Neuron (in vitro differentiated cells): ENCODE measurements around the gene NT5E.

Source experiments
- H2AFZ ChIP-seq: one replicate; pipeline ENCODE4 v1.6.1; 2013; ENCODE audit warnings: low read depth, mild to moderate bottlenecking, inconsistent platforms, low read length, moderate library complexity
- H3K27me3 ChIP-seq: one replicate; pipeline ENCODE4 v1.6.1; 2013; ENCODE audit warnings: low read length; ENCODE audit not compliant: insufficient read depth
- H3K36me3 ChIP-seq: one replicate; pipeline ENCODE4 v1.6.1; 2013; ENCODE audit warnings: low read length; ENCODE audit not compliant: insufficient read depth
- H3K4me1 ChIP-seq: one replicate; pipeline ENCODE4 v1.6.1; 2013; ENCODE audit warnings: low read length; ENCODE audit not compliant: insufficient read depth
- H3K4me3 ChIP-seq: 2 replicates; pipeline ENCODE4 v1.5.1; 2013; ENCODE audit warnings: mild to moderate bottlenecking, low read length, moderate library complexity
- H3K9me3 ChIP-seq: one replicate; pipeline ENCODE4 v1.6.1; 2013; ENCODE audit warnings: low read length

Gene NT5E

GRCh38 chr6:85412911-85413430 is 36.9 kb upstream of the NT5E start:
- H3K4me1 ChIP-seq = no peaks in the 10 kb centered on the region
- no peaks in the 10 kb centered on the region for H3K9me3 ChIP-seq
- H3K27me3 ChIP-seq = no peaks in the 10 kb centered on the region
- H2AFZ ChIP-seq = no peak overlapping the region
- no peak overlapping the region for H3K4me3 ChIP-seq
- no peaks in the 10 kb centered on the region for H3K36me3 ChIP-seq

GRCh38 chr6:85416049-85416448 is 33.8 kb upstream of the NT5E start:
- Histone ChIP-seq H3K27me3 (no peaks in the 10 kb centered on the region), H3K4me1 (no peaks in the 10 kb centered on the region), H3K4me3 (no peak overlapping the region), H2AFZ (no peak overlapping the region), H3K36me3 (no peaks in the 10 kb centered on the region), H3K9me3 (no peaks in the 10 kb centered on the region)

GRCh38 chr6:85416766-85417165 is 33.1 kb upstream of the NT5E start:
- Histone ChIP-seq H3K9me3 (no peaks in the 10 kb centered on the region), H3K36me3 (no peaks in the 10 kb centered on the region), H3K27me3 (no peaks in the 10 kb centered on the region), H2AFZ (no peak overlapping the region), H3K4me3 (no peak overlapping the region), H3K4me1 (no peaks in the 10 kb centered on the region)

- Histone ChIP-seq H3K4me3 (no peak overlapping the region), H2AFZ (no peak overlapping the region), H3K27me3 (no peaks in the 10 kb centered on the region), H3K4me1 (no peaks in the 10 kb centered on the region), H3K36me3 (no peaks in the 10 kb centered on the region), H3K9me3 (no peaks in the 10 kb centered on the region)
These were observed 32.5 kb upstream of the NT5E start for GRCh38 chr6:85417336-85417735.

GRCh38 chr6:85418059-85418458 is 31.8 kb upstream of the NT5E start:
- no peak overlapping the region for H3K4me3 ChIP-seq
- no peaks in the 10 kb centered on the region for H3K36me3 ChIP-seq
- H3K4me1 ChIP-seq = no peaks in the 10 kb centered on the region
- no peaks in the 10 kb centered on the region for H3K27me3 ChIP-seq
- no peak overlapping the region for H2AFZ ChIP-seq
- no peaks in the 10 kb centered on the region for H3K9me3 ChIP-seq

GRCh38 chr6:85419046-85419759 is 30.7 kb upstream of the NT5E start:
- no peak overlapping the region for H3K4me3 ChIP-seq
- no peak overlapping the region for H2AFZ ChIP-seq
- H3K9me3 ChIP-seq = no peaks in the 10 kb centered on the region
- no peaks in the 10 kb centered on the region for H3K4me1 ChIP-seq
- no peaks in the 10 kb centered on the region for H3K36me3 ChIP-seq
- H3K27me3 ChIP-seq = no peaks in the 10 kb centered on the region

DNA sequence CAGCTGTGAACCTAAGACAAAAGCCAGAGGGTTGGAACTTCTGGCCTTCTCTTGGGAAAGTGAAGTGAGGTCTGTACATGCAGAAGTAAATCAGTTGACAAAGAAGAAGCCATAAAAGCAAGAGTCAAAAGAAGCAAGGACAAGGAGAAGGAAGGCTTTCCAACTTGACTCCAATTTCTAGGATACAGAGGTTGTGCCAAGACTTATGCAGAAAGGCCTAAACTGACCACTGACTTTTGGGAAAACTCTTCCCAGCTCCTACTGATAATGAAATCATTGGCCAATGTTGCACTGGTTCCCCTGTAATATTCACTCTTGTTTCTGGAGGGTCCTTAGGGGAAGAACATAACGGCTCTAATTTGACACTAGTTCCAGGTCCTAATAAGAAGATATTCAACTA is 29.3 kb upstream of the NT5E start:
- no peaks in the 10 kb centered on the region for H3K36me3 ChIP-seq

GRCh38 chr6:85421181-85421580 is 28.7 kb upstream of the NT5E start:
- no peak overlapping the region for H3K4me3 ChIP-seq
- H3K27me3 ChIP-seq = no peaks in the 10 kb centered on the region
- no peak overlapping the region for H2AFZ ChIP-seq
- no peaks in the 10 kb centered on the region for H3K4me1 ChIP-seq
- H3K9me3 ChIP-seq = no peaks in the 10 kb centered on the region
- H3K36me3 ChIP-seq = no peaks in the 10 kb centered on the region

More for the DNA sequence above, 29.3 kb upstream of the NT5E start:
- no peak overlapping the region for H3K4me3 ChIP-seq
- no peaks in the 10 kb centered on the region for H3K9me3 ChIP-seq
- H3K27me3 ChIP-seq = no peaks in the 10 kb centered on the region
- no peak overlapping the region for H2AFZ ChIP-seq
- no peaks in the 10 kb centered on the region for H3K4me1 ChIP-seq

- no peaks in the 10 kb centered on the region for H3K4me1 ChIP-seq
- H2AFZ ChIP-seq = no peak overlapping the region
- no peak overlapping the region for H3K4me3 ChIP-seq
- no peaks in the 10 kb centered on the region for H3K27me3 ChIP-seq
- H3K36me3 ChIP-seq = no peaks in the 10 kb centered on the region
- H3K9me3 ChIP-seq = no peaks in the 10 kb centered on the region
These were observed 27.9 kb upstream of the NT5E start for GRCh38 chr6:85421972-85422371.

DNA sequence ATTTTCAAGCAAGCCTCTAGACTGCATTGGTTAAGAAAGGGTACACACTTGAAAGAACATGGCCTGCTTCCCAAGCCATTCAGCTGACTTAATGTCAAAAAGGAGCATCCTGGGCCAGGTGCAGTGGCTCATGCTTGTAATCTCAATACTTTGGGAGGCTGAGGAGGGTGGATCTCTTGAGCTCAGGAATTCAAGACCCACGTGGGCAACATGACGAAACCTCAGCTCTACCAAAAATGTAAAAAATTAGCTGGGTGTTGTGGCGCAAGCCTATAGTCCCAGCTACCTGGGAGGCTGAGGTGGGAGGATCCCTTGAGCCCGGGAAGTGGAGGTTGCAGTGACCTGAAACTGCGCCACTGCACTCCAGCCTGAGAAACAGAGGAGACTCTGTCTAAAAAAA is 26.9 kb upstream of the NT5E start:
- Histone ChIP-seq H3K9me3 (no peaks in the 10 kb centered on the region), H3K4me3 (no peak overlapping the region), H3K36me3 (no peaks in the 10 kb centered on the region), H3K4me1 (no peaks in the 10 kb centered on the region), H2AFZ (no peak overlapping the region), H3K27me3 (no peaks in the 10 kb centered on the region)

DNA sequence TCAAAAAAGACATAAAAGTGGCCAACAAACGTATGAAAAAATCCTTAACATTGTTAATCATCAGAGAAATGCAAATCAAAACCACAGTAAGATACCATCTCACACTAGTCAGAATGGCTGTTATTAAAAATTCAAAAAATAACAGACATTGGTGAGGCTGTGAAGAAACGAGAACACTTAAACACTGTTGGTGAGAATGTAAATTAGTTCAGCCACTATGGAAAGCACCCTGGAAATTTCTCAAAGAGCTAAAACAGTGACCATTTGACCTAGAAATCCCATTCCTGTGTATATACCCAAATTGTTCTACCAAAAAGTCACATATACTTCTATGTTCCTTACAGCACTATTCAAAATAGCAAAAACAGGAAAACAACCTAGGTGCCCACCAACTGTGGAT is 24.9 kb upstream of the NT5E start:
- Histone ChIP-seq H3K27me3 (no peaks in the 10 kb centered on the region), H2AFZ (no peak overlapping the region), H3K4me1 (no peaks in the 10 kb centered on the region), H3K36me3 (no peaks in the 10 kb centered on the region), H3K9me3 (no peaks in the 10 kb centered on the region), H3K4me3 (no peak overlapping the region)

DNA sequence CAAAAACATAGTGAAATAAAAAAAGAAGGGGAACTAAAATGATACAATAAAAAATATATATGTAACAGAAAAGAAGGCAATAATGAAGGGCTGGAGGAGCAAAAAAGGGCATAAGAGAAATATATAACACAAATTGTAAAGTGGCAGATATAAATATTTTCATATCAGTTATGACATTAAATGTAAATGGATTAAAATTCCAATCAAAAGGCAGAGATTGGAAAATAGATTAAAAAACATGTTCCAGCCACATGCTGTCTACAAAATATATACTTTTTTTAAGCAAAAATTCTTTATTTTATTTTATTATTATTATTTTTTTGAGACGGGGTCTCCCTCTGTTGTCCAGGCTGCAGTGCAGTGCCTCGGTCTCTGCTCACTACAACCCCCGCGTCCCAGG is 23.9 kb upstream of the NT5E start:
- Histone ChIP-seq H3K9me3 (no peaks in the 10 kb centered on the region), H3K4me3 (no peak overlapping the region), H3K36me3 (no peaks in the 10 kb centered on the region), H2AFZ (no peak overlapping the region), H3K4me1 (no peaks in the 10 kb centered on the region), H3K27me3 (no peaks in the 10 kb centered on the region)

GRCh38 chr6:85428486-85428885 is 21.4 kb upstream of the NT5E start:
- Histone ChIP-seq H3K4me1 (no peaks in the 10 kb centered on the region), H2AFZ (no peak overlapping the region), H3K4me3 (no peak overlapping the region), H3K9me3 (no peaks in the 10 kb centered on the region), H3K27me3 (no peaks in the 10 kb centered on the region), H3K36me3 (no peaks in the 10 kb centered on the region)

GRCh38 chr6:85429346-85429745 is 20.5 kb upstream of the NT5E start:
- Histone ChIP-seq H3K4me3 (no peak overlapping the region), H3K4me1 (no peaks in the 10 kb centered on the region), H3K9me3 (no peaks in the 10 kb centered on the region)

More at GRCh38 chr6:85429346-85429745, 20.5 kb upstream of the NT5E start:
- Histone ChIP-seq H2AFZ (no peak overlapping the region), H3K27me3 (no peaks in the 10 kb centered on the region), H3K36me3 (no peaks in the 10 kb centered on the region)
